ENCODE measurements around the gene PRDM15. TPM values are rescaled to one million over a fixed set of nuclear protein-coding genes. Genes with fewer than 3 reads are reported as not detected.
A peak's percentile ranks its signal among the peaks of the same experiment; 100 is the strongest.

Gene PRDM15
- total and polyA plus RNA-seq, 4 donors: 1.2 to 5.7 (median 2.1) TPM

DNA sequence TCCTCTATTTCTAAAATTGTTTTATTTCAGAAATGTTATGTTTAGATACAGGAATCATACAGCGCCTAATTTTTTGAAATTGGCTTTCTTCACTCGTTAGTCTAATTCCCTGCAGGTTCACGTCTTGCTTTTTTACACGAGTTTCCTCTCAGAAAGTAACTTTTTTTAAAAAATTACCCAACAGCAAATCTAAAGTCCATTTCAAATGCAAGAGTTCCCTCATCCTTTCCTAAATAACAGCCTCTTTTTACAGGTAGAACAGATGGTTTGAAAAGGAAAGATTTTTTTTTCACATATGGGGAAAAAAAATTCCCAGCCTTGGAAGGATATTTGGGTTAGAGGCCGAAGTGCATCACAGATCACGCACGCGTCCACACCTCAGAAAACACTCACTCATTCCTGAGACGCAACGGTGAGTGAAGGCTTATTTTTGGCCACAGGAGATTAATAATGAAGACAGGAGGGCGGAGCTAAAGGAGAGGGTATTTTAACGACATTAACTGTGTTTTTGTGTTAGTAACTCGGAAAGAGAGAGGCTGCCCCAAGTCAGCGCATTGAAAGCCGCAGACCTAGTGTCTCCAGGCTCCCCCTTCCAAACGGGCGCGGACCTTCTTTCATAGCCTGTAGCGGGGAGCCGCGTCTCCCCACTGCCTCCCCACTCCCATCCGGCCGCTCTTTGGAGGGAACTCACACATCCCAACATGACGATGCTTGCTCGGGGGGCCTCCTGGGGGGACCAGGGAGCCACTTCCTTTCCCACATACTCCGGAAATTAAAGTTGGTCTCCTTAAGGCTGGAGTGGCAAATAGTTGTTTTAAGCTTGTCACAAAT is 111.3 kb downstream of the PRDM15 start:
- no peak for DNase-seq (ENCODE audit: low spot score)
- H3K27ac ChIP-seq (ENCODE audit: low read depth in 1 of 2, low read length in 2 of 2): peak overlapping the region; percentile 85 to 92
- H3K9ac ChIP-seq (ENCODE audit: low read depth in 1 of 2, low read length in 2 of 2): peak overlapping the region; percentile 47 to 82
- H3K4me3 ChIP-seq (ENCODE audit: low read depth in 1 of 3, low read length in 3 of 3): peak overlapping the region; percentile 64 to 76 (median 65)
- H3K36me3 ChIP-seq (ENCODE audit: control insufficient read depth in 4 of 4, insufficient read depth in 3 of 4, low read depth in 1 of 4, low read length in 3 of 4): no peaks in the 10 kb centered on the region
- H3K4me1 ChIP-seq (ENCODE audit: control insufficient read depth in 4 of 4, insufficient read depth in 4 of 4, low read length in 3 of 4): peaks cover 10 to 36% (median 24%) of the 10 kb centered on the region in 4 donors
- H3K27me3 ChIP-seq (ENCODE audit: control insufficient read depth in 4 of 4, insufficient read depth in 4 of 4, low read length in 3 of 4): no peaks in the 10 kb centered on the region
- 3% methylated on average over 26 of the region's 26 CpGs for WGBS
- no peaks in the 10 kb centered on the region for H3K9me3 ChIP-seq (ENCODE audit: control insufficient read depth in 4 of 4, low read length in 3 of 4)
- TF ChIP-seq HNF4A (conservative IDR thresholded peaks at IDR 0.05) (peak; percentile 56 to 57), JUND (IDR thresholded peaks at IDR 0.05) (peak in 1 of 2 donors; percentile 21)
- TF ChIP-seq, protein P1, sequence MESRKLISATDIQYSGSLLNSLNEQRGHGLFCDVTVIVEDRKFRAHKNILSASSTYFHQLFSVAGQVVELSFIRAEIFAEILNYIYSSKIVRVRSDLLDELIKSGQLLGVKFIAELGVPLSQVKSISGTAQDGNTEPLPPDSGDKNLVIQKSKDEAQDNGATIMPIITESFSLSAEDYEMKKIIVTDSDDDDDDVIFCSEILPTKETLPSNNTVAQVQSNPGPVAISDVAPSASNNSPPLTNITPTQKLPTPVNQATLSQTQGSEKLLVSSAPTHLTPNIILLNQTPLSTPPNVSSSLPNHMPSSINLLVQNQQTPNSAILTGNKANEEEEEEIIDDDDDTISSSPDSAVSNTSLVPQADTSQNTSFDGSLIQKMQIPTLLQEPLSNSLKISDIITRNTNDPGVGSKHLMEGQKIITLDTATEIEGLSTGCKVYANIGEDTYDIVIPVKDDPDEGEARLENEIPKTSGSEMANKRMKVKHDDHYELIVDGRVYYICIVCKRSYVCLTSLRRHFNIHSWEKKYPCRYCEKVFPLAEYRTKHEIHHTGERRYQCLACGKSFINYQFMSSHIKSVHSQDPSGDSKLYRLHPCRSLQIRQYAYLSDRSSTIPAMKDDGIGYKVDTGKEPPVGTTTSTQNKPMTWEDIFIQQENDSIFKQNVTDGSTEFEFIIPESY (IDR thresholded peaks at IDR 0.05): no peak
- TF ChIP-seq, protein P2, sequence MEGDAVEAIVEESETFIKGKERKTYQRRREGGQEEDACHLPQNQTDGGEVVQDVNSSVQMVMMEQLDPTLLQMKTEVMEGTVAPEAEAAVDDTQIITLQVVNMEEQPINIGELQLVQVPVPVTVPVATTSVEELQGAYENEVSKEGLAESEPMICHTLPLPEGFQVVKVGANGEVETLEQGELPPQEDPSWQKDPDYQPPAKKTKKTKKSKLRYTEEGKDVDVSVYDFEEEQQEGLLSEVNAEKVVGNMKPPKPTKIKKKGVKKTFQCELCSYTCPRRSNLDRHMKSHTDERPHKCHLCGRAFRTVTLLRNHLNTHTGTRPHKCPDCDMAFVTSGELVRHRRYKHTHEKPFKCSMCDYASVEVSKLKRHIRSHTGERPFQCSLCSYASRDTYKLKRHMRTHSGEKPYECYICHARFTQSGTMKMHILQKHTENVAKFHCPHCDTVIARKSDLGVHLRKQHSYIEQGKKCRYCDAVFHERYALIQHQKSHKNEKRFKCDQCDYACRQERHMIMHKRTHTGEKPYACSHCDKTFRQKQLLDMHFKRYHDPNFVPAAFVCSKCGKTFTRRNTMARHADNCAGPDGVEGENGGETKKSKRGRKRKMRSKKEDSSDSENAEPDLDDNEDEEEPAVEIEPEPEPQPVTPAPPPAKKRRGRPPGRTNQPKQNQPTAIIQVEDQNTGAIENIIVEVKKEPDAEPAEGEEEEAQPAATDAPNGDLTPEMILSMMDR (IDR thresholded peaks at IDR 0.05; ENCODE audit: low read depth, low read length, missing input control): no peak

DNA sequence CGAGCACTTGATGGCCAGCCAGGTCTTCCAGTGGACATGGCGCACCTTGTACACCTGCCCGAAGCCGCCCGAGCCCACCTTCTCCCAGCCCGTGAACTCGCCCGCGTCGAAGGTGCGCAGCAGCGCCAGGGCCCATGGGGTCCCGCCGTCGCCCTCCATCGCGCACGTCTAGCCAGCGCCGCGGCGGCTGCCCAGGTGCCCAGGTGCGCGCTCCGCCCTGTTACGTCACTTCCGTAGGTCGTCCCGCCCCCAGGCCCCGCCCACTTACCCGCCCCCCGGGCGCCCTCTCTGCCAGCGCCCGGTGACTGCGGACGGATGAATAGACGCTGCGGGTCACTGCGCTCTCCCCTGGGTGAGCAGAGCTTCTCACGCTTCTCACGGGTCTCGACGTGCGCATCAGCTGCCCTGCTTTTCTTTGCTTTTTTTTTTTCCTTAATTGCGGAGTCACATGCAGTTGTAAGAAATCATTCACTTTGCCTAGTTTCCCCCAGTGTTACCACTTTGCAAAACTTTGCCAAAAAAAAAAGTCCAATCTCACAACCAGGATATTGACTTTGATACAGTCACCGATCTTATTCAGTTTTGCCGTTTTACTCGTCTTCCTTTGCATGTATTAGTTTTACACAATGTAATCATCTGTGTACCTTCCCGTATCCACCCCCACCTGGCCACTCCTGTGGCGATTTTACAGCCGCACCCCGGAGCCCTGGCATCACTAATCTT is 112.1 kb downstream of the PRDM15 start, which contains the start of gene RIPK4:
Gene RIPK4, minus strand, starts transcription at position 170 of the 723 bp plus-strand sequence. Its CDS starts 11 bp downstream, at position 159.
- peak within 1 kb of the TSS; percentile 48 to 82 for H3K9ac ChIP-seq (ENCODE audit: low read depth in 1 of 2, low read length in 2 of 2)
- peak; percentile 79 for DNase-seq (ENCODE audit: low spot score)
- H3K4me3 ChIP-seq (ENCODE audit: low read depth in 1 of 3, low read length in 3 of 3): peak within 1 kb of the TSS; percentile 76 to 94 (median 86)
- no peaks in the 10 kb centered on the region for H3K27me3 ChIP-seq (ENCODE audit: control insufficient read depth in 4 of 4, insufficient read depth in 4 of 4, low read length in 3 of 4)
- no peaks in the 10 kb centered on the region for H3K36me3 ChIP-seq (ENCODE audit: control insufficient read depth in 4 of 4, insufficient read depth in 3 of 4, low read depth in 1 of 4, low read length in 3 of 4)
- 2% methylated on average over 53 of the region's 53 CpGs for WGBS
- peak; percentile 23 to 72 for TF ChIP-seq GABPA (IDR thresholded peaks at IDR 0.05 in 1 of 2, conservative IDR thresholded peaks at IDR 0.05 in 1 of 2)
- TF ChIP-seq JUND (IDR thresholded peaks at IDR 0.05): no peak
- TF ChIP-seq TAF1 (conservative IDR thresholded peaks at IDR 0.05): no peak
- peak in 1 of 2 donors; percentile 12 for TF ChIP-seq RXRA (IDR thresholded peaks at IDR 0.05)
- peak; percentile 28 for TF ChIP-seq YY1 (IDR thresholded peaks at IDR 0.05)
- TF ChIP-seq SP1 (IDR thresholded peaks at IDR 0.05): peak; percentile 49
- peak in 1 of 2 donors; percentile 16 for TF ChIP-seq EGR1 (IDR thresholded peaks at IDR 0.05; ENCODE audit: low read depth in 2 of 2)
- peaks cover 11 to 44% (median 32%) of the 10 kb centered on the region in 4 donors for H3K4me1 ChIP-seq (ENCODE audit: control insufficient read depth in 4 of 4, insufficient read depth in 4 of 4, low read length in 3 of 4)
- peak within 1 kb of the TSS; percentile 85 to 92 for H3K27ac ChIP-seq (ENCODE audit: low read depth in 1 of 2, low read length in 2 of 2)
- no peaks in the 10 kb centered on the region for H3K9me3 ChIP-seq (ENCODE audit: control insufficient read depth in 4 of 4, low read length in 3 of 4)

All from liver (tissue), 9 donors.